HG03460 (cell line): ENCODE measurements around the gene EXOSC1.
"Not testable (repeated sequence)": the region's sequence is repeated elsewhere in the genome, so short reads cannot be mapped to it uniquely, and the experiment has no call there.

ENCODE experiments used
- ATAC-seq: cut with Tn5 transposase; IDR thresholded peaks from one replicate; pipeline ENCODE4 v1.9.1; 2021; ENCODE audit not compliant: unreplicated experiment

EXOSC1 gene

GRCh38 chr10:97459933-97460332, 14.1 kb upstream of the EXOSC1 start:
- no peak for ATAC-seq

DNA sequence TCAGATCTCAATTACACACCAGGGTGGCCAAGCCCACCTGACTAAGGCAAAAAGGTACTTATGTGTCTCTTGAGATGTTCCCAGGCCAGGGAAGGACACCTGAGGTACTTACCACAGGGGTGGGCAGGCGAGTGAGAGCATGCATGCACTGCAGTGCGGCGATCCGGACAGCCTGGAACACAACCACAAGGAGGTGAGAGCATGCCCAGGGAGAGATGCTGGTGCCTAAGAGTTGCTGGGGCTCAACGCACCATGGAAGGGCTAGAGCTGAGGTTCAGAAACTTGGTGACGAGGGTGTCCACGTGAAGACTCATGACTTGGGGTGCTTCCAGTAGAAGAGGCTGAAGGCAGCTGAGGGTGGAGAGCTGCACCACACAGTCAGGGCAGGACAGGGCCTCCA, 13.3 kb upstream of the EXOSC1 start:
- no peak for ATAC-seq

- no peak for ATAC-seq
Measured at GRCh38 chr10:97456686-97457065, 10.9 kb upstream of the EXOSC1 start.

DNA sequence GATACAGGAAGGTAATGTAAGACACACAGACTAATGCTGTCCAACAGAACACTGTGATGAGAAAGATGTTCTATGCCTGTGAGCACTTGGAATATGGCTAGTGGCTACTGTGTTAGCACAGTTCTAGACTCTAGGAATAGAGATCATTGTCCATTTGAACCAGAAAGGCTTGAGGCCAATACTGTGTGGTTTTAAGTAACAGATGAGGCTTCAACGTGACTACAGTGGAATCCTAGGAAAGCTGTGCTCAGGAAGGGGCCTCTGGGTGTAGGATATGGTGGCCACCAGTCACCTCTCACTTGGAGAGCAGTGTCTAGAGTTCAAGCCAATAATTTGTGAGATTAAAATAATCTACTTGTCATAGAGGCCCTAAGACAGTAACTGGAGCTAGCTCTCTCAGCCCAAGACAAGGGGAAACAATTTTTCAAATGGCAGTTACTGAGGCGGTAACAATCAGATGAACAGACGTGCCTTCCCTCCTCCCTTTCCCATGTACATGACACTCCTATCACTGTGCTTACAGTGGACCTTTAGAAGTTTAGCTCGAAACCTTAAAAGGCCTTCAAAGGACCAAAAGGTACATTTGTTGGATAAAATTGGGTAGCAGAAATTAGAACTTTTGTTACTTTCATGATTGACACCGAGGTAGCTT, 10.4 kb upstream of the EXOSC1 start:
- no peak for ATAC-seq

DNA sequence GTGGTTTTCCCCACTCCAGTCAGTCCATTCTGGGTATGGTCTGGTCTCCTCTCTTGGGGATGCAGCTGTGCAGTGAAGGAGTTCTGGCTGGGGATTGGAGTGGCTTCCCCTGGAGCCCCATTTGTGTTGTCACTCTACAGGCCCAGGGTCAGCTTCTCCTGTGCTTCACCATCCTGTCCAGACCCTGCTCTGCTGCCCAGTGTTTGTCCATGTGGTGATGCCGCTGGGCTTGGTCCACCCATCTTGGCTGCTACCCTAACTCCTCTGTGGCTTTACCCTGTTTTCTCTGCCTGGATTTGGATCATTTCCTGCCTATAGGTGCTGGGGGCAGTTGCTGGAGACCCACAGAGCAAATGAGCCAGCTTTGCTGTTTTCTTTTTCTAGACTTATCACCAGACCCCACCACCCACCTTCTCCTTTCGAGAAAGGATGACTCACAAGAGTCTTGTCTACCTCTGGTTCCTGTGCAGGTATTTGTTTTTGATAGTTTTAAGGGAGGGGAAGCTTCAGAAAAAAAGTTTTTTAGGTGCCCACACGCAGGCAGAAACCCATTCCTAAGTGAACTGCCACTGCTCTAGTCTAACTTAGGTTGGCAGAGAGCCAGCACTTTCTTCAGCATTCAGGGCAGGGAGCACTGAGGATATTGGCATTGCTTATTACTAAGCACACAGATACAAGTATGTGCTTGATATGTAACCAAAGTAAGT, 8.7 kb upstream of the EXOSC1 start:
- no peak for ATAC-seq

DNA sequence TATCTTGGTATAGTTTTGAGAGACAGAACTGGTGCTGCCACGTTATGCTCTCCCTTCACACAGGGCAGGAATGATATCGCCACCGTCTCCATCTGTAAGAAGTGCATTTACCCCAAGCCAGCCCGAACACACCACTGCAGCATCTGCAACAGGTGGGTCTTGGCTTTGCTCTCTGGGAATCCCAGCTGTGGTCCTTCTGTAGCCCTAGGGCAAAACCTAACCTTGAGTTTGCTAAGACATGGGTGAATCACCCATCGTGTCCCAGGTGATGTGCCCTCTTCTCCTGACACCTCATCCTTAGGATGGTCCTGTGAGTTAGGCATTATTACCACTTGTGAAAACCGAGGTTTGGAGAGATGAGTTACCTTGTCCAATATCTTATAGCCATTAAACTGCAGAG, 6.5 kb upstream of the EXOSC1 start:
- no peak for ATAC-seq

- no peak for ATAC-seq
Measured at GRCh38 chr10:97451605-97452004, 5.8 kb upstream of the EXOSC1 start.

DNA sequence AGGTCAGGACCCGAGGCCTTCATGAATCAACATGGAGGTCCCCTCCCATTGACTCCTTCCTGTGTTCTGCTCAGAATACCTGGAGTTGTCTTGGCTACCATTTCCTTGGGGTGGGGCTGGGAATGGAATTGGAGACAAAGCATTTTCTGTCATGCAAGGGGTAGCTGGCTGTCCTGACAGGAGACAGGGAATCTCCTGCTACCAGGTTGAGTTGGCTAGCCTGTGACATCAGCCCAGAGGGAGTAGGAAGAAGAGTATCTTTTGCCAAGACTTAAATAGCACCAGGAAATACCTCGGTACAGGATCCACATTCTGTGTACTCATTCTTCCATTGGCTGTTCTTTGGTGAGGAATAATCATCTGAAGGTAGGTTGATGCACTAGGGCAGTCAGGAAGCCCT, 5.0 kb upstream of the EXOSC1 start:
- no peak for ATAC-seq

DNA sequence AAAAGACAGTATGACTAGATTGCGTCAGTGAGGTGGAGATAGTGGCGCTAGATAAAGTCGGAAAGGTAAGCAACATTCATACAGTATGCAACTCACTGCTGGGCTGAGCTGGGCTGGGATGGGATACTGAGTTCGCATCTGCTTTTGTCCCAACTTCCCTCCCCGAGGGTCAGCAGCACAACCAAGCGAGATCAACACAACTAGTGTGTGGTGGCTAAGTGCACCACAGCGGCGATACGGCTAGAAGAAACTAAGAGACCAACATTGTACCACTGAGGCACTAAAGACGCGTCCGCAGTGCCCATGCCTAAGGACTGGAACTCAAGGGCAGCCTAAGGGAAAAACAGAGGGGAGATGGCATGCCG, 467 bp downstream of the EXOSC1 start:
- peak; percentile 1 for ATAC-seq

DNA sequence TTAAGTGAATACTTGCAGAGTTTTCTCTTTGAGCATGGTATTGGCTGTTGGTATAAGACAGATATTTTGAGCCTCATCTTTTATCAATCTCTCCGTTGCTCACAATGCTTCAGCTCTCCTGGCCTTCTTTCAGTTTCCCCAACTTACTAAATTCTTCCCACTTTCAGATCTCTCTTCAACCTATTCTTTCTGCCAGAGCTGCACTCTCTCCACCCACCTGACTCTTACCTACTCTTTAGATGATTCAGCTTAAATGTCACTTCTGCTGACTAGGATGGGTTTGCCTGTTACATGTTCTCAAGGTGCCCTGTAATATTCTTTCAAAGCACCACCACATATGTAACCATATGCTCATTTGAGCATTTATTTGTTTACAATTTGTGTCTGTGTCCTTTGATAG, 1.6 kb downstream of the EXOSC1 start:
- no peak for ATAC-seq

GRCh38 chr10:97442277-97442676, 3.5 kb downstream of the EXOSC1 start:
- no peak for ATAC-seq

- ATAC-seq: no peak
Measured at GRCh38 chr10:97435211-97435610, 10.6 kb downstream of the EXOSC1 start.

- no peak for ATAC-seq
Measured at GRCh38 chr10:97434557-97434956, 11.2 kb downstream of the EXOSC1 start.

DNA sequence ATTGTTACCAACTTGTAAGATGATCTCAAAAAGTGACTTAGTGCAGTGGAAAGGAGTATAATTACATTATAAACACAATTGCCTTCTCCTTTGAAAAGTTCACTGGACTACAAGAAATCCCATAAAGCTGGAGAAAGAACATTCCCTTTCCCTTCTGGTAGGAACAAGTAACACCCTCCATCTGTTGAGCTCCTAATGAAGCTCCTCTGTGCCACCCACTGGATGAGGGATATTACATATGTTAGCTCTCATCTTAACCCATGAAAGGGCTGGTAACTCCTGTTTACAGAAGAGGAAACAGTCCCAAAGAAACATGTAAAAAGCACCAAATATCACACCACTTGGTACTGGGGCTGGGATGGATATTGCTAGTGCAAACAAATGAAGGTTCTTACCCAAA, 11.8 kb downstream of the EXOSC1 start:
- no peak for ATAC-seq

- no peak for ATAC-seq
Measured at GRCh38 chr10:97428572-97428981, 17.2 kb downstream of the EXOSC1 start.

GRCh38 chr10:97427571-97428179, 18.1 kb downstream of the EXOSC1 start:
- ATAC-seq: no peak

- ATAC-seq: no peak
Measured at GRCh38 chr10:97426776-97427570, 18.8 kb downstream of the EXOSC1 start.

DNA sequence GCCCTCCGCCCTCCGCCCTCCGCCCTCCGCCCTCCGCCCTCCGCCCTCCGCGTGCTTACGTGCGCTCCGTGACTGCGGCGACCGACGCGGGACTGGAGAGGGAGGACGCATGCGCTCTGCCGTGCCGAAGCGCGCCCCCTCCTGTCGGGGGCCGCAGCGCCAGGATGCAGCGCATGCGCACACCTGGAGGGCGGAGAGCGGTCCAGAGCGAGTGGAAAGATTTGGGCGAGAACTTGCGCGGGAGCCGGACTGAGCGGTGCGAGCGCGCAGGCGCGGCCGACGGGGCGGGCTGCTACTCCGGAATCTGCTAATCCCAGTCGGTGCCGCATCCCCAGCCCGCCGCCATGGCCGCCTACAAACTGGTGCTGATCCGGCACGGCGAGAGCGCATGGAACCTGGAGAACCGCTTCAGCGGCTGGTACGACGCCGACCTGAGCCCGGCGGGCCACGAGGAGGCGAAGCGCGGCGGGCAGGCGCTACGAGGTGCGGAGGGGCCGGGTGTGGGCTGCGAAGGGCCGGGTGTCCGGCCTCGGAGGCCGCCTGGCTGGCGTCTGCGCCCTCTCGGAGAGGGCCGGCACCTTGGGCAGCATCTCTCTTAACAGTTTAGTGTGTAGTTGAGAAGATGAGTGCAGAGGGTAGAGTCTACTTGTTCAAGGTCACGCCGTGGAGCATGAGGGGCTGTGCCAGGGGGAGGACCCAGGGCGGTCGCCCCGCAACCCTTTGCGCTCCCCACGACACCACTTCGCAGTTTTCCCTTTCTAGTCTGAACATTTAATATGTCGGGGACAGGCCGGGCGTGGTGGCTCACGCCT, 19.6 kb downstream of the EXOSC1 start, which contains the start of gene PGAM1:
Gene PGAM1 (plus strand): TSS at position 228 of the 812 bp plus-strand sequence. CDS start 117 bp downstream, at position 345.
- peak; percentile 78 for ATAC-seq

DNA sequence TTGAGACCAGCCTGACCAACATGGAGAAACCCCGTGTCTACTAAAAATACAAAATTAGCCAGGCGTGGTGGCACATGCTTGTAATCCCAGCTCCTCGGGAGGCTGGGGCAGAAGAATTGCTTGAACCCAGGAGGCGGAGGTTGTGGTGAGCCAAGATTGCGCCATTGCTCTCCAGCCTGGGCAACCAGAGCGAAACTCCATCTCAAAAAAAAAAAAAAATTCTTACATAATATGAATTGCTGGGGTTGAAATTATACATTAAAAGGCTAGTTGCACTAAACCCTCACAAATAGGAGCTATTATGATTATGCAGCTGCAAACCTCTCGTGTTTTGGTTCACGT, 22.1 kb downstream of the EXOSC1 start:
- not testable (repeated sequence) for ATAC-seq

- no peak for ATAC-seq
Measured at GRCh38 chr10:97416565-97416964, 29.2 kb downstream of the EXOSC1 start.

- ATAC-seq: no peak
Measured at GRCh38 chr10:97412891-97413304, 32.9 kb downstream of the EXOSC1 start.
